Measurements from ENCODE around the gene CMIP. TPM values are rescaled to one million over a fixed set of nuclear protein-coding genes. Genes with fewer than 3 reads are reported as not detected.

CMIP gene
- total RNA-seq, 1 donor from 2014 or later: 46.6 TPM

DNA sequence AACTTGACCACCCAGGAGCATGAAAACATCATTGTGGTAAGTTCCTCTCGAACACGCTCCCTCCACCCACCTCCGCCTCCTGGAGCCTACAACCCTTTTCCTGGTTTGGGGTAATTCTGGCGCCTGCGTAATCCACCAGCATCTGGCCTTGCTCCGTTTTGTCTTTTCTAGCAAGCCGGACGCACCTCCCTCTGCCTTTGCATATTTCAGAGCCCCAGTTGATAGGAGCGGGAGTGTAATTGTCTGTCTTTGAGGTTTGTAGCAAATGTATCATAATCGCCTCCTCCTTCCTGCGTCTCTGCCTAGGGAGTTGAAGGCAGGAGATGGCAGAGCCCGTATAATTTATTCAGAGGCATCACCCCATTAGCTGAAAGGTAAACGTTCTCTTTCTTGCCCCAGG, 213.2 kb downstream of the CMIP start:
- Mint-ChIP-seq H3K4me3 (no peak overlapping the region), H3K4me1 (ENCODE audit: unreplicated experiment) (peaks cover 29% of the 10 kb centered on the region), H3K27ac (no peak overlapping the region), H3K9me3 (no peaks in the 10 kb centered on the region), H3K27me3 (no peaks in the 10 kb centered on the region), H3K36me3 (peaks cover 24% of the 10 kb centered on the region)
- TF ChIP-seq, protein P1, sequence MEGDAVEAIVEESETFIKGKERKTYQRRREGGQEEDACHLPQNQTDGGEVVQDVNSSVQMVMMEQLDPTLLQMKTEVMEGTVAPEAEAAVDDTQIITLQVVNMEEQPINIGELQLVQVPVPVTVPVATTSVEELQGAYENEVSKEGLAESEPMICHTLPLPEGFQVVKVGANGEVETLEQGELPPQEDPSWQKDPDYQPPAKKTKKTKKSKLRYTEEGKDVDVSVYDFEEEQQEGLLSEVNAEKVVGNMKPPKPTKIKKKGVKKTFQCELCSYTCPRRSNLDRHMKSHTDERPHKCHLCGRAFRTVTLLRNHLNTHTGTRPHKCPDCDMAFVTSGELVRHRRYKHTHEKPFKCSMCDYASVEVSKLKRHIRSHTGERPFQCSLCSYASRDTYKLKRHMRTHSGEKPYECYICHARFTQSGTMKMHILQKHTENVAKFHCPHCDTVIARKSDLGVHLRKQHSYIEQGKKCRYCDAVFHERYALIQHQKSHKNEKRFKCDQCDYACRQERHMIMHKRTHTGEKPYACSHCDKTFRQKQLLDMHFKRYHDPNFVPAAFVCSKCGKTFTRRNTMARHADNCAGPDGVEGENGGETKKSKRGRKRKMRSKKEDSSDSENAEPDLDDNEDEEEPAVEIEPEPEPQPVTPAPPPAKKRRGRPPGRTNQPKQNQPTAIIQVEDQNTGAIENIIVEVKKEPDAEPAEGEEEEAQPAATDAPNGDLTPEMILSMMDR (conservative IDR thresholded peaks at IDR 0.05): no peak
- no peak for DNase-seq (ENCODE audit: extremely low spot score, unreplicated experiment)

DNA sequence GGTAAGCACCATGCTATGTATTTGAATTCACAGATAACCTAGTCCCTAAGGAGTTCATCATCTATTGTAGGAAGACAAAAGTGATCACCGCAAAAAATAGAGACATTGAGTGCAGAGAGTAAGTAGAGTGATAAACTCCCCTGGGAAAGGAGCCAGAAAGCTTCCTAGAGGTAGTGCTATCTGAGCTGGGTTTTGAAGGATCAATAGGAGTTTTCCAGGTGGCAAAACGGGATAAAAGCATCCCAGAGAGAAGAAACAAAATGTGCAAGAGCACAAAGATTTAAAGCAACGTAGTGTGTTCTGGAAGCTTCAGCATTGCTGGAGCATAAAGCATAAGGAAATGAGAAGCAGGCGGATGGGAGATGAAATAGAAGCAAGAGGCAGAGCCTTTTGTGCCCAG, 213.8 kb downstream of the CMIP start:
- Mint-ChIP-seq H3K4me1 (ENCODE audit: unreplicated experiment) (peaks cover 33% of the 10 kb centered on the region), H3K36me3 (peaks cover 28% of the 10 kb centered on the region), H3K27ac (peak overlapping the region; percentile 5), H3K9me3 (no peaks in the 10 kb centered on the region), H3K4me3 (no peak overlapping the region), H3K27me3 (no peaks in the 10 kb centered on the region)
- TF ChIP-seq, protein P1 (conservative IDR thresholded peaks at IDR 0.05): no peak
- no peak for DNase-seq (ENCODE audit: extremely low spot score, unreplicated experiment)

DNA sequence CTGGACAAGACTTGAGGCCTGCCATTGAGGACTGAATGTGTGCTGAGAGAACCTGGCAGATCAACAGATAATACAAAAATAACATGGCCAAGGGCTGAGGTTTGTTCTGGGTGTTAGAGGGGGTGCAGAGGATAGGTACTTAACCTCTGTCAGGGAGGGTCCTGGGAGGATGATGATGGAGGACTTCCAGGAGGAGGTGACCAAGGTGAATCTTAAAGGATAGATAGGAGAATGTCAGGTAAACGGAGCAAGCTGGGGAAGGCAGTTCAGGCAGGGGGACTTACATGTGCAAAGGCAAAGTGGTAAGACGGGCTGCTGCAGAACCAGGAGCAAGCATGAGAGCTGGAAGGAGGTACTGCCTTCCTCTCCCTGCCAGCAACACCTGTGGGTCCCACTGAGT, 214.6 kb downstream of the CMIP start:
- Mint-ChIP-seq H3K4me3 (no peak overlapping the region), H3K27me3 (no peaks in the 10 kb centered on the region), H3K27ac (no peak overlapping the region), H3K9me3 (no peaks in the 10 kb centered on the region), H3K4me1 (ENCODE audit: unreplicated experiment) (peaks cover 35% of the 10 kb centered on the region), H3K36me3 (peaks cover 28% of the 10 kb centered on the region)
- no peak for DNase-seq (ENCODE audit: extremely low spot score, unreplicated experiment)
- TF ChIP-seq, protein P1 (conservative IDR thresholded peaks at IDR 0.05): no peak

DNA sequence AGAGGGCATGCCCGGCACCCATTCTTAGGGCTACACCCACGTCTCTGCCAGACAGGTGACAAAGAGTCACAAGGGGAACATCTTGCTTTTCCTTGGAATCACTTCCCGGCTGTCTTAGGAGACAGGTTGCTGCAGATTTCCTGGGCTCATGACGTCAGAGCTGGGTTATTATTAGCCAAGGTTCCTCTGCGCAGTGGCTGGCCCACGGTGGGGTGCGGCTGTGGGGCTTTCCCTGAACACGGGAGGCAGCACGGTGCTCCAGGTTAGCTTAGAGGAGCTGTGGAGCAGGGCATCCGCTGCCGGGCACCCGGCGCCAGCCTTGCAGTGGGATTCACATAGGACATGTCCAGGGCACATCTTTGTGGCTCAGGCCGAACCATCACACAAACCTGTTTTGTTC, 216.5 kb downstream of the CMIP start:
- Mint-ChIP-seq H3K4me3 (no peak overlapping the region), H3K27ac (no peak overlapping the region), H3K27me3 (no peaks in the 10 kb centered on the region), H3K9me3 (no peaks in the 10 kb centered on the region), H3K36me3 (peaks cover 39% of the 10 kb centered on the region), H3K4me1 (ENCODE audit: unreplicated experiment) (peaks cover 34% of the 10 kb centered on the region)
- TF ChIP-seq, protein P1 (conservative IDR thresholded peaks at IDR 0.05): no peak
- DNase-seq (ENCODE audit: extremely low spot score, unreplicated experiment): no peak

DNA sequence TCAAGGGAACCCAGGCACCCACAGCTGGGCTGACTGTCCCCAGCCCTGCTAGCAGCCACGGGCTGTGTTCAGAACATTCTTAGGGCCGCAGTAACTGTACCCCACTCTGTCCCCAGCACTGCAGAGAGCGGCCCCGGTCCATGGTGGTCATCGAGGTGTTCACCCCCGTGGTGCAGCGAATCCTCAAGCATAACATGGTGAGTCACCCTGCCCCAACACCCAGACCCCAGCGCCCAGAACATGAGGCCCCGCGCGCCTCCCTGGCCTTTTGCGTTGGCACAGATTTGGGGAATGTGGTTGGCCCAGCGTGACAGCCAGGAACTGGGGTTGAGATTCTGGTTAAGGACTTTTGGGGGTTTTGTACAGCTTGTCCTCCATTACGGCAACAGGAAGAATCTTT, 219.5 kb downstream of the CMIP start:
- DNase-seq (ENCODE audit: extremely low spot score, unreplicated experiment): no peak
- Mint-ChIP-seq H3K27me3 (no peaks in the 10 kb centered on the region), H3K36me3 (peaks cover 31% of the 10 kb centered on the region), H3K9me3 (no peaks in the 10 kb centered on the region), H3K4me1 (ENCODE audit: unreplicated experiment) (peaks cover 28% of the 10 kb centered on the region), H3K4me3 (no peak overlapping the region), H3K27ac (no peak overlapping the region)
- TF ChIP-seq, protein P1 (conservative IDR thresholded peaks at IDR 0.05): no peak

DNA sequence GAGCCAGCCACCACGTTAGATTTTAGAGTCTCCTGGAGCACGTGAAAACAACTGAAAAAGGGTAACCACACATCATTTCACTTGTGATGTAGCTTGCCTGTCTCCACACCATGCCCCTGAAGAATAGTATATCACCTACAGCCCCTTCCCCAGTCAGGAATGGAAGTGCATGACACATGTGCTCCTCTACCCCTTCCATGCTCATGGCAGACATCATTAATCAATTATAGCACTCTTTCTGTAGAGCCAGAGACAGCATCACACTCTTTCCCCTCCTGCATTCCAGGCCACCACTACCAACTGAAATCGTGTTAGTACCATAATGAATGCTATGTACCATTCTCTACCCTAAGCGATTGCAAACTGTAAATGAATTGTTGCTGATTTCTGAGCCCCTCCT, 221.0 kb downstream of the CMIP start:
- Mint-ChIP-seq H3K4me3 (no peak overlapping the region), H3K9me3 (no peaks in the 10 kb centered on the region), H3K36me3 (peaks cover 33% of the 10 kb centered on the region), H3K4me1 (ENCODE audit: unreplicated experiment) (peaks cover 28% of the 10 kb centered on the region), H3K27me3 (no peaks in the 10 kb centered on the region), H3K27ac (peak overlapping the region; percentile 37)
- no peak for DNase-seq (ENCODE audit: extremely low spot score, unreplicated experiment)
- TF ChIP-seq, protein P1 (conservative IDR thresholded peaks at IDR 0.05): no peak
